Dendritic cell treated with granulocyte-macrophage colony-stimulating factor and Interleukin-4, amounts not matched to agents 40 ng/mL and 50 ng/mL, for 4 days (primary cell): ENCODE data around the gene DNAH5.

ENCODE experiments used
- H3K27ac Mint-ChIP-seq: one replicate; pipeline ENCODE4 v1.8.0; 2022; ENCODE audit warnings: mild to moderate bottlenecking, mixed read lengths
- H3K27me3 Mint-ChIP-seq: one replicate; pipeline ENCODE4 v1.8.0; 2022; ENCODE audit warnings: mild to moderate bottlenecking, mixed read lengths
- H3K36me3 Mint-ChIP-seq: one replicate; pipeline ENCODE4 v1.8.0; 2022; ENCODE audit warnings: low read depth, mixed read lengths
- H3K4me1 Mint-ChIP-seq: one replicate; pipeline ENCODE4 v1.8.0; 2022; ENCODE audit warnings: low read depth, mixed read lengths
- H3K4me3 Mint-ChIP-seq: one replicate; pipeline ENCODE4 v1.8.0; 2022; ENCODE audit warnings: mild to moderate bottlenecking, moderate library complexity, mixed read lengths
- H3K9me3 Mint-ChIP-seq: one replicate; pipeline ENCODE4 v1.8.0; 2022; ENCODE audit warnings: mixed read lengths
- intact Hi-C: fragments of 100-400 bp; cut with micrococcal nuclease; formaldehyde crosslinking; loops from one replicate; pipeline ENCODE4 v1.15.0; 2022

The DNAH5 gene

GRCh38 chr5:13972029-13972428 is 27.5 kb upstream of the DNAH5 start:
- intact Hi-C loops, result no loop called here
- H3K27ac Mint-ChIP-seq, result no peak overlapping the region
- H3K9me3 Mint-ChIP-seq, result no peaks in the 10 kb centered on the region
- H3K4me3 Mint-ChIP-seq, result no peak overlapping the region
- H3K36me3 Mint-ChIP-seq, result no peaks in the 10 kb centered on the region
- H3K27me3 Mint-ChIP-seq, result peaks cover 10% of the 10 kb centered on the region
- no peaks in the 10 kb centered on the region for H3K4me1 Mint-ChIP-seq

DNA sequence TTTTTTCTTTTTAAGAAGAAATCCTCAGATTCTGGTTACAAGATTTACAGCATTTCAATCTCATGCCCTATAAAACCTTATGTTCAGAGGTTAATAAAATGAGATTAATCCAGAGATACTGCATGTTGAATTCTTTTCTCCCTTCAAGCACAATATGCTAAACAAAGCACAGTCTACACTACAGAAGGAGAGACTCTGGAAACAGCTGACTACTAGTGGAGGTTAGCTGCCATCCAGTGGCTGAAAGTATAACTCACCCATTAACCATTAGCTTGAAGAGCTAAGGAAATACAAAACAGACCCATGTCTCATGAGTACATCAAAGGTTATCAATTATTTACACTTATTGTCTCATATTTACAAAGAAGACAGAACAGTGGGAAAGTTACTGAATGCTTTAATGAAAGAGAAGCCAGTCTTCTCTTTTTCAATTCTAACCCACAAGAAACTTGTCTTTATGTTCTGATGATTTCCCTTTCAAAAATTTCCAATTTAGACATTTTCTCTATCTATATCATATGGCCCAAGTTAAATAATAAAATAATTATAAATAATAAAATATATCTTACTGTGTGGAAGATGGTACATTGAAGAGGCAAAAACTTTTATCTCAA is 12.7 kb upstream of the DNAH5 start:
- intact Hi-C loops, result no loop called here
- Mint-ChIP-seq H3K9me3 (peaks cover 10% of the 10 kb centered on the region), H3K27me3 (peaks cover 2% of the 10 kb centered on the region), H3K4me1 (no peaks in the 10 kb centered on the region), H3K36me3 (no peaks in the 10 kb centered on the region), H3K27ac (no peak overlapping the region), H3K4me3 (no peak overlapping the region)

- no peak overlapping the region for H3K27ac Mint-ChIP-seq
- H3K36me3 Mint-ChIP-seq, result no peaks in the 10 kb centered on the region
- H3K4me1 Mint-ChIP-seq, result no peaks in the 10 kb centered on the region
- peaks cover 10% of the 10 kb centered on the region for H3K9me3 Mint-ChIP-seq
- no peak overlapping the region for H3K4me3 Mint-ChIP-seq
- H3K27me3 Mint-ChIP-seq, result peaks cover 2% of the 10 kb centered on the region
- intact Hi-C loops, result no loop called here
Measured at GRCh38 chr5:13956471-13956870, 12.0 kb upstream of the DNAH5 start.

- no peaks in the 10 kb centered on the region for H3K36me3 Mint-ChIP-seq
- H3K9me3 Mint-ChIP-seq, result peaks cover 10% of the 10 kb centered on the region
- intact Hi-C loops, result no loop called here
- H3K4me1 Mint-ChIP-seq, result no peaks in the 10 kb centered on the region
- H3K27ac Mint-ChIP-seq, result no peak overlapping the region
- no peak overlapping the region for H3K4me3 Mint-ChIP-seq
- peaks cover 2% of the 10 kb centered on the region for H3K27me3 Mint-ChIP-seq
Measured at GRCh38 chr5:13955896-13956295, 11.4 kb upstream of the DNAH5 start.

DNA sequence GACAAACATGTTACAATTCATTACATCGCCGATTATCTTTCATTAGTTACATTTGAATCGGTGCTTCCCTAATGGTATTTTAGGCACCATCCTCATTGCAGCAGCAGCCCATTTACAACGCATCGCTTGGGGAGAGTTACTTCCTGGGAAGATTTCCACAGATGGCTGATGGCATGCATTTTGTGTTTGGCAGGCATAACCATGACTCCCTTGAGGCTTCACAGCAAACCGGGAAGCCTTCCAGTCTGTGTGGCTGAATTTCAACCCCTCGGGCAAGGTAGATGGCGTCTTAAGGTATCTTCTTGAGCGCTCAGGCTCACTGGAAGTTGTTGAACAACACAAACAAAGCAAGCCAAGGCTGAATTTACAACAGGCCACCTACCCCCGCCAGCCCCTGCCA is 1.6 kb upstream of the DNAH5 start:
- no peaks in the 10 kb centered on the region for H3K36me3 Mint-ChIP-seq
- H3K27me3 Mint-ChIP-seq, result no peaks in the 10 kb centered on the region
- no peak overlapping the region for H3K4me3 Mint-ChIP-seq
- intact Hi-C loops, result no loop called here
- no peak overlapping the region for H3K27ac Mint-ChIP-seq
- no peaks in the 10 kb centered on the region for H3K4me1 Mint-ChIP-seq
- H3K9me3 Mint-ChIP-seq, result no peaks in the 10 kb centered on the region

DNA sequence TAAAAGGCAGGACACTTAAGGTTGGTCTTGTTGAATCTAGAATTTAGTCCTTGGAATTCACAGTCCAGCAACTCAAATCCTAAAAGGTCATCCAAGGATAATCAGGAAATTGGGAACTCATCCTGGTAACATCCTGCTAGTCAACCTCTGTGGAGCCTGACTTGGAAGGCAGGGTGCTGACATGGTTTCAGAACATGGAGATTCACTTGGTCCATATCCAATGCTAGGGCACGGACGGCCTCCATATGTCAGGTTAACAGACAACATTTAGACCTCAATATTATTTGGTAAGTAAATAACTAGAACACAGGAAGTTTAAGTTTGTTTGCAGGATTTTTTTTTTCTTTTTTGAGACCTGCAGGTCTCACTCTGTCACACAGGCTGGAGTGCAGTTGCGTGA is 783 bp upstream of the DNAH5 start:
- Mint-ChIP-seq H3K27me3 (no peaks in the 10 kb centered on the region), H3K36me3 (no peaks in the 10 kb centered on the region), H3K27ac (no peak overlapping the region), H3K4me1 (no peaks in the 10 kb centered on the region), H3K4me3 (no peak overlapping the region), H3K9me3 (no peaks in the 10 kb centered on the region)
- intact Hi-C loops, result no loop called here

DNA sequence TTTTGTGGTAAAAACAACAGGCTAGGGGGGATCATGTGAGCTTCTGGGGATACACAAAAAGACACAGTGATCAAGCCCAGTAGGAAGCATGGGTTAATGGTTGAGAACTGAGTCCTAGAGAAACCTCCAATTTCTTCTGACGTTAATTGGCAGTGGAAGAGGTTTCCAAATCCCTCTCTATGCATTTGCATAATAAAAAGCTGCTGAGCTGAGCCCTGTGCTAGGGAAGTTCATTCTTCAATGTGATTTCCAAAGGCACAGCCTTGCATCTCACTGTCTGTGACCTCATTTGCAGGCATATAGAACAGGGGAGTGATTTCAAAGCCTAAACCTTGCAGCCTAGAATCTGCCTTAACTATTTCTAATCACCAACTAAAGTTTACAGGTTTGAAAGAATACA is 812 bp downstream of the DNAH5 start:
- Mint-ChIP-seq H3K4me1 (no peaks in the 10 kb centered on the region), H3K27ac (no peak overlapping the region), H3K36me3 (no peaks in the 10 kb centered on the region), H3K27me3 (peaks cover 2% of the 10 kb centered on the region), H3K4me3 (no peak overlapping the region), H3K9me3 (no peaks in the 10 kb centered on the region)
- intact Hi-C loops, result no loop called here

- intact Hi-C loops, result no loop called here
- Mint-ChIP-seq H3K9me3 (no peaks in the 10 kb centered on the region), H3K4me3 (no peak overlapping the region), H3K36me3 (no peaks in the 10 kb centered on the region), H3K27me3 (peaks cover 2% of the 10 kb centered on the region), H3K27ac (no peak overlapping the region), H3K4me1 (no peaks in the 10 kb centered on the region)
Measured at GRCh38 chr5:13941468-13941867, 3.0 kb downstream of the DNAH5 start.

DNA sequence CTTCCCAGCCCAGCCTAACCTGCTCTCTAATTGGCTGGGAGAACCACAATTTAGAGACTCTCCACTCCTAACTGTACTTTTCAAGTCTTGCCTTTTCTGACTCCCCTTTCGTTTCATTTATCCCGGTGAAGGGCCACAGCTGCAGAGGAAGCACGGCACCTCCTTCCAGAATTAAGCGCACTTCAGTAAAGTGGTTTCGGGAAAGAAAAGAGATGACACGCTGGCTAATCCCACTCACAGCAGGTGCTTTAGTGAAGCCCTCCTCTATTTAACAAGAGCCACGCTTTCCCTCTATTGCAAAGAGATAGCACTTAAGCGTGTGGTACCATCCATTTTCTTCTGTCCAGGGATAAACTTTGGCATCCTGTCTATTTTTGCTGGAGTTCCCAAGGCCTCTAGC is 4.8 kb downstream of the DNAH5 start:
- Mint-ChIP-seq H3K9me3 (peaks cover 2% of the 10 kb centered on the region), H3K27ac (no peak overlapping the region), H3K4me1 (no peaks in the 10 kb centered on the region), H3K36me3 (no peaks in the 10 kb centered on the region), H3K27me3 (peaks cover 2% of the 10 kb centered on the region), H3K4me3 (no peak overlapping the region)
- intact Hi-C loops, result no loop called here

DNA sequence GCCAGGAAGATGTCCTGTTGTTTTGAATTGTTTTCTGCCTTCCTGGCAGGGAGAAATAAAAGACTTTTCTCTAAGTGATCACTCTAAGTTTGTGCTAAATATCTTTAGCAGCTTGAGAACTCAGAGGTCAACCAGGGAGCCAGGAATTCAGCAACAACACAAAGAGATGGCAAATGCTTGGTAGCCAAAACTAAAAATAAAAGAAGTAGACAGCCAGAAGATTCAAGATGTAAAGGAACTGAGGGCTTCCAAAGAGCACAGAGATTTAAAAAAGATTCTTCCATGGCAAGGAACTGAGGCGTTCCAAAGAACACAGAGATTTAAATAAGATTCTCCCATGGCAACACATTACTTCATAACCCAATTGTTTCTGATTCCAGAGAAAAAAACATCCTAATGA is 9.6 kb downstream of the DNAH5 start:
- Mint-ChIP-seq H3K4me1 (no peaks in the 10 kb centered on the region), H3K27me3 (peaks cover 3% of the 10 kb centered on the region), H3K9me3 (peaks cover 20% of the 10 kb centered on the region), H3K27ac (no peak overlapping the region), H3K36me3 (no peaks in the 10 kb centered on the region), H3K4me3 (no peak overlapping the region)
- intact Hi-C loops, result no loop called here

DNA sequence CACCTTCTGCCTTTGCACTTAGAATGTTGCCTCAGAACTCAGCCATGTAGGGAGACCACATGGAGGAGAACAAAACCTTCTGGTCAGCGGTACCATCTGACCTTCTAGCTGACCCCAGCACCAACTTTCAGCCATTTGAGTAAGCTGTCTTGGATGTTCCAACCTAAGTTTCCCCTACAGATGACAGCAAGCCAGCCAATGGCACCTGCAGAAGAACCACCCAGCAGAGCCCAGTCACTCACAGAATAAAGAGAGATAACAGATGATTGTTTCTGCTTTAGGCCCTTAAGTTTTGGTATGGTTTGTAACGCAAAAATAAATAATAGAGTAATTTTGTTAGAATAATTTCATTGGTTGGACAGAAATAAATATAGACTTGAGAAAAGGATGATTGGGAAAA is 10.4 kb downstream of the DNAH5 start:
- no peaks in the 10 kb centered on the region for H3K36me3 Mint-ChIP-seq
- peaks cover 20% of the 10 kb centered on the region for H3K9me3 Mint-ChIP-seq
- H3K27me3 Mint-ChIP-seq, result peaks cover 1% of the 10 kb centered on the region
- H3K27ac Mint-ChIP-seq, result no peak overlapping the region
- no peak overlapping the region for H3K4me3 Mint-ChIP-seq
- intact Hi-C loops, result no loop called here
- H3K4me1 Mint-ChIP-seq, result no peaks in the 10 kb centered on the region

- Mint-ChIP-seq H3K27ac (no peak overlapping the region), H3K36me3 (no peaks in the 10 kb centered on the region), H3K27me3 (peaks cover 1% of the 10 kb centered on the region), H3K9me3 (peaks cover 20% of the 10 kb centered on the region), H3K4me3 (no peak overlapping the region), H3K4me1 (no peaks in the 10 kb centered on the region)
- intact Hi-C loops, result no loop called here
Measured at GRCh38 chr5:13932561-13932960, 11.9 kb downstream of the DNAH5 start.

GRCh38 chr5:13932011-13932410 is 12.5 kb downstream of the DNAH5 start:
- Mint-ChIP-seq H3K27ac (no peak overlapping the region), H3K36me3 (no peaks in the 10 kb centered on the region), H3K27me3 (peaks cover 1% of the 10 kb centered on the region), H3K4me3 (no peak overlapping the region), H3K9me3 (peaks cover 20% of the 10 kb centered on the region), H3K4me1 (no peaks in the 10 kb centered on the region)
- intact Hi-C loops, result no loop called here

DNA sequence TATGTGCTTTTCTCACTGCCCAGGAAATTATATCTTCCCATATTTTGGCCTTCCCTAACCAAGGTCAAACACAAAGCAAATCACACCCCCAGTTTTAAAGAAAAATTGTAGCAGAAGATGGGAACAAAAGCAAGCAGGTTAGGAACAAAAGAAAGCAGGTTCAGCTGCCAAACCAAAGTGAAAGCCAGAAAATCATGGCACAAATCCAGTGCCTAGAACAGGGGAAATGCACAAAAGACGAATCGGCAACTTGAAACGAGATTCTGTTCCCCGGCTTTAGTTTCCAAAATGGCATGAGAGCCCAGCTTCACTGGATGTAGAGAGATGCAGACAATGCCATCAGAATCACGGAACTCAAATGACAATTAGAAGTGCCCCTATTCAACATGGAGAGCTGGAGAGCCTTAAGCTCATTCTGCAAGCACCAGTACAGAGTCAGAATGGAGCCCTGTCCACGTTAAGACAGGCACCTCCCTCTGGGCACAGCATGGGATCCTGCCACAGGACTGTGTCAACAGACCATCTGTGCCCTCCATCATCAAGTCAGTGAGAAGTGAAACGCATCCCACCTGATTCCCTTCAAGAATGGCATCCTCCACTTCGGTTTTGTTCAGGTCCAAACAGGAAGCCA is 13.8 kb downstream of the DNAH5 start:
- Mint-ChIP-seq H3K36me3 (no peaks in the 10 kb centered on the region), H3K27ac (no peak overlapping the region), H3K4me3 (no peak overlapping the region), H3K4me1 (no peaks in the 10 kb centered on the region), H3K9me3 (peaks cover 20% of the 10 kb centered on the region), H3K27me3 (peaks cover 1% of the 10 kb centered on the region)
- intact Hi-C loops, result no loop called here

GRCh38 chr5:13926731-13927130 is 17.8 kb downstream of the DNAH5 start:
- no peaks in the 10 kb centered on the region for H3K36me3 Mint-ChIP-seq
- no peak overlapping the region for H3K4me3 Mint-ChIP-seq
- no peaks in the 10 kb centered on the region for H3K4me1 Mint-ChIP-seq
- H3K27ac Mint-ChIP-seq, result no peak overlapping the region
- intact Hi-C loops, result no loop called here
- H3K27me3 Mint-ChIP-seq, result no peaks in the 10 kb centered on the region
- no peaks in the 10 kb centered on the region for H3K9me3 Mint-ChIP-seq
